Measurements from ENCODE around the gene THRSP.
"Not testable (repeated sequence)": the region's sequence is repeated elsewhere in the genome, so short reads cannot be mapped to it uniquely, and the experiment has no call there.

THRSP gene

DNA sequence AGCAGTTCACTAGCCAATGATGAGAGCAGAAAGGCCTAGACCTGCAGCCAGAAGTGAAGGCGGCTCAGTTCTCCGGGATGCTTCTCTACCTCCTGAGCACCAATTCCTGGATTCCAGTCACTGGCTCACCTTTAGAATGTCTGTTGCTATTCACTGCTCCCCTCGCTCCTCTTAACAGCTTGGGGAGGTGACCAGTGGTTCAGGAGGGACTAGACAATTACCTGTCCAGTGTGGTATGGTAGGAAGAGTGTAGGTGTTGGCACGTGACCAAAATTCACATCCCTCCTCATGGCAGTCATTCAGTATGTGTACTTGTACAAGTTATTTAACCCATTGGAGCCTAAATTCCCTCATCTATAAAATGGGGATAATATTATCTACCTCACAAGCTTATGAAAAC, 4.0 kb downstream of the THRSP start:
- no peak for FAIRE-seq

DNA sequence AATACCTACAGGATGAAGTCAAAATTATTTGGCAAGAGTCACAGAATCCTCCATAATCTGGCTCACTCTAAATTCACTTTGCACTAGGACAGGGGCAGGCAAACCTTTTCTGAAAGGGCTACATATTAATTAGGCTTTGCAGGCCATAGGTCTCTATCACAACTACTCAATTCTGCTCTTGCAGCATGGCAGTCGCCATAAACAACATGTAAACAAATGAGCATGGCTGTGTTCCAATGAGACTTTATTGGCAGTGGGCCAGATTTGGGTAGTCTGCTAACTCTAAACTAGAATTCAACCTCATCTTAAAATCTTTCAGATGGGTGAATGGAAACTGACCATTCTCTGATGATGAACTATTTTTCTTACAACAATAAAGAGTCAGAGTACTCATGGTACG, 5.8 kb downstream of the THRSP start:
- no peak for FAIRE-seq

DNA sequence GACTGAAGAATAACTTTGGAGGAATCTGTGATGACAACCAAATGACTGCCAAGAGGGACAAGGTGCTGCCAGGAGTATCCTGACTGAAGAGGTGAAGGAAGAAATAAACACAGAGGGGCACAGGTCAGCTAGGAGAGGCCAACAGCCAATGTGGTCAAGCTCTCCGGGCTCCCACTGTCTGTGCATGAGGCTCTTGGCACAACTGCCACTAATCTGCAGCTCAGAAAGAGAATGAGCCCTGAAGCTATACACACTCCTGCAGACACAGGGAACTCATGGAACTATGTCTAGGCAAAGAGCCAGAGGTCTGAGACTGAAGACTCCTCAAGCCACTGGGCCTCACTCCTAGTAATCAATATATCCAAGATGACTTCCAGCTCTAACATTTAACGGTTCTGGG, 7.0 kb downstream of the THRSP start:
- no peak for FAIRE-seq

DNA sequence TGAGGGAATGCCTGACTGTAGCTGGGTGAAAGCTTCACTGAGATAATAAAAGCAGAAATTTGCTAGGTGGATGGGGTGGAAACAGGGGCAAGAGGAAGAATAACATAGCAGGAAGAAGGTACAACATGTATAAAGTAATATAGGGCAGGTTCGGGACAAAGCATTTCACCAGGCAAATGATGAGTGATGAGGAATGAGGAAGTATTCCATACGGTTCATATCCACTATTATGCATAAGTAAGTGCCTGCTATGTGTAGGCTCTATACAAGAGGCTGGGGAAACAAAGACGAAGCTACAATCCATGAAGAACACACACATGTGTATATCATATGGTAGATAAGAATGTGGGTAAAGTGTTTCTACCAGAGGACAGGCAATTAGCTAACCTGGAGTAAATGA, 8.1 kb downstream of the THRSP start:
- no peak for FAIRE-seq

DNA sequence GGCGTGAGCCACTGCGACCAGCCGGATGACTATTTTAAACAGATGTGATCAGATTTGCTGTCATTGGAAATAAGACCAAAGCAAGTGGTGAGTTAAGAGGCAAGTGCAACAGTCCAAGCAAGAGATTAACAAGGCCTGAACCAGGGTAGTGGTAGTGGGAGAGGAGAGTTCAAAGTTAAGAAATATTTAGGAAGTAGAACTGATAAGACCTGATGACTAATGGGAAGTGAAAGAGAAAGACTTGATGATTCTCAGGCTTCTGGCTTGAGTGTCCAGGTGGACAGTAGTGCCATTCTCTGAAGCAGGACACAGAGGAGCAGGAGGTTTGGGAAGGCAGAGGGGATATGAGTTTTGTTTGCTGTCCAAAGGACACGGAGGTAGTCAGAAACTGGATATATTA, 8.8 kb downstream of the THRSP start:
- no peak for FAIRE-seq

DNA sequence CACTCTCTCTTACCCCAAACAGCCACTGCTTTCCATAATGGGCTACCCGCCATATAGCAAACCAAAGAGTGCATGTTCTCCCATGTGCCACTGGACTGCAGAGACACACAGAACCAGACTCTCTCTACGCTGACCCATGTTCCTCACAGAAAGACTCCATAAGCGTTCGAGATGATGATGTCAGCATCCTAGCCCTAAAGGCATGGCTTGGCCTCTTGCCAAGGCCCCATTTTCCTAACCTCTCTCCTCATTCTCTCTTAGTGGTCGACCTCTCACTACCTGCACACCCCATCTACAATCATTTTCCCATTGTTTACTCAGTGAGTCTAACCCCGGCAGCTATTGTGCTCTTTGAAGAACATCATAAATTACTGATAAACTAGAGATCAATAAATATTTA, 11.1 kb downstream of the THRSP start:
- no peak for FAIRE-seq

DNA sequence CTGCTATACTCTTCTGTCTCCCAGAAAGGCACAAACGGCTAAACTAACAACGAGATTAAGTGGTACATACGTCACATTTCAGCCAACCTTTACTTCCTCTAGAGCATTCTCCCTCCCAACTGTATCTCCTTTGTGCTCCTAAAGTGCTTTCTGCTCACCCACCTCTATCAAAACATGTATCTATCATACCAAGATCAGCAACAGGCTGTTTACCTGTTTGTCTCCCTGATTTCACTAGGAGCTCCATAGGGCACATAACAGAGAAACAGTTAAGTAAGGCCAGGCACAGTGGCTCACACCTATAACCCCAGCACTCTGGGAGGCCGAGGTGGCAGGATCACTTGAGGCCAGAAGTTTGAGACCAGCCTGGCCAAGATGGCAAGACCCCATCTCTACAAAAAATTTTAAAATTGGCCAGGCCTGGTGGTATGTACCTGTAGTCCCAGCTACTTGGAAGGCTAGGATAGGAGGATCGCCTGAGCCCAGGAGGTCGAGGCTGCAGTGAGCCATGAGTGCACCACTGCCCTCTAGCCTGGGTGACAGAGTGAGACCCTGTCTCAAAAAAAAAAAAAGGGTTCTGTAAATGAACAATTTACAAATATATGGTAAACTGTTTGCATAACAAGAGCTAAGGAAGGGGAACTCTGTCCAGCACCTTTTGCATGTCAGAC, 13.2 kb downstream of the THRSP start:
- no peak for FAIRE-seq

DNA sequence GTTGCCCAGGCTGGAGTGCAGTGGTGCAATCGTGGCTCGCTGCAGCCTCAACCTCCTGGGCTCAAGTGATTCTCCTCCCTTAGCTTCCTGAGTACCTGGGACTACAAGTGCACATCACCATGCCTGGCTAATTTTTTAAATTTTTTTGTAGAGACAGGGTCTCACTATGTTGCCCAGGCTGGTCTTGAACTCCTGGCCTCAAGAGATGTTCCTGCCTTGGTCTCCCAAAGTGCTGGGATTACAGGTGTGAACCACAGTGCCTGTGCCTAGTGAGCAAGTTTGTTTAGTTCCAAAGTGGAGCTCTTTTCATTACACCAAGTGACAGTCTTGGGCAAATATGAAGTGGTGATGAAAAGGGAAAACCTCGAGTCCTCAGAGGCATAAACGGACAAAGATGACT, 13.9 kb downstream of the THRSP start:
- not testable (repeated sequence) for FAIRE-seq

DNA sequence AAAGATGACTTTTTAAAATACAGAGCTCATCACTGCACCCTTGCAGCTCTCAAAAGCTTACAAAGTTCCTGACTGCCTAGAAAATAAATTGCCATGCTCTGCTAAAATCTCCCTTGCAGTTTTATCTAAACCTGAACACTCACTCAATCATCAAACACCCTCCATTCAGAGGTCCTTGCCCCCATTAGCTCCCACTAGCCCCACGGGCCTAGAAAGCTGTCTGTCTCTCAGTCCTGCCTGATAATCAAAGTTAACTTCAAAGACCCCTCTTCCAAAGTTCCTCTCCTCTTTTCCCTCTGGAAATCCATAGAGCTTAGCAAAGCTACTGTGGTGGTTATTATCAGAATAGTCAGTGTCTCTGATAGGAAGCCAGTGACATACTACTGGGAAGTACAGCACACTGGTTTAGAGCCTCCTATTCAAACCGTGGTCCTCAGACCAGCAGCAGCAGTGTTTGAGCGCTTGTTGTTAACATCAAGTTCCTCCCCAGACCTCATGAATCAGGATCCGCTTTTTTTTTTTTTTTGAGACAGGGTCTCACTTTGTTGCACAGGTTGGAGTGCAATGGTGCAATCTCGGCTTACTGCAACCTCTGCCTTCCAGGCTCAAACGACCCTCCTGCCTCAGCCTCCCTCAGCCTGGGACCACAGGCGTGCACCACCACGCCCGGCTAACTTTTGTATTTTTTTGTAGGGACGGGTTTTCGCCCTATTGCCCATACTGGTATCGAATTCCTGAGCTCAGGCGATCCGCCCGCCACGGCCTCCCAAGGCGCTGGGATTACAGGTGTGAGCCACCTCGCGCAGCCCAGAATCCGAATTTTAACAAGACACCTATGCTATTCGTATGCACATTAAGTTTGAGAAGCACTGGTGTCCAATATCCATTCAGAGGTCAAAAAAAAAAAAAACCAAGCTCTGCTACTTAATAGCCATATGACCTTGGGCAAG, 14.8 kb downstream of the THRSP start:
- no peak for FAIRE-seq

DNA sequence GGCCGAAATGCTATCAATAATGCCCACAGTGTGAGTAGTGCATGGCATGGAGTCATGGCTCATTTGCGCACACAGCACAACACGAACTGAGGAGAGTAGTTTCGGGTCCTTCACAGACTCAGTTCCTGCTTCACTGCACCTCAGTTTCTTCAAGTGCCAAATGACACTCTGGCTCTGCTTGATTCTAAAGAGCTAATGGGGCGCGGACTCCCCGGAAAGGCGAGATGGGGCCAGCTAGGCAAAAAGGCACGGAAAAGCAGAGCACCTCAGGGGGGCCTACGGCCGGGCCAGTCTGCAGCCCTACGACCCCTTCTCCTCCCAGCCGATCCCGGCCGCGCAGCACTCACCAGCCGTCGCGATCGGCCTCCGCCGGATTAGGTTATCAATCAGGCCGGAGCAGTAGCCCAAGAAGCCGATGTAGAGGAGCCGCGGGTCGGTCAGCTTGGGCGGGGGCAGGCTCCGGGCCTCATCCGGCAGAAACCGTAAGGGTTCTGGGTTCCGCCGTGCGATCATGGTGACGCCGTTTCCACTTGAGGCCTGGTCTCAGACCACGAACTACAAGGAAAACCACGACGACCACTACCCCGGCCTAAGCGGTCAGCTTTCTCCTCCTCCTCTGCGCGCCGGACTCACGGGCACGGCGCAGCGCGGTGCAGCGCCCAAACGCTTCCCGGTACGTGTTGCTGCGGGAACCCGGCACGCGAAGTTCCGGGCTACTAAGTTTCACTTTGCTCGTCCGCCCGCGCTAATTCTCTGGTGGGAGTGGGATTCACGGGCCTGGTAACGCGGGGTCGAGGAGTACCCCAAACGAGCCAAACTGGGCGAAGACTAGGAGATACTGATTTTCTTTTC, 15.8 kb downstream of the THRSP start, which contains the start of gene NDUFC2:
NDUFC2 (minus strand) TSS at position 631 of the 852 bp plus-strand sequence; CDS start at position 513, 118 bp downstream.
- FAIRE-seq: no peak

DNA sequence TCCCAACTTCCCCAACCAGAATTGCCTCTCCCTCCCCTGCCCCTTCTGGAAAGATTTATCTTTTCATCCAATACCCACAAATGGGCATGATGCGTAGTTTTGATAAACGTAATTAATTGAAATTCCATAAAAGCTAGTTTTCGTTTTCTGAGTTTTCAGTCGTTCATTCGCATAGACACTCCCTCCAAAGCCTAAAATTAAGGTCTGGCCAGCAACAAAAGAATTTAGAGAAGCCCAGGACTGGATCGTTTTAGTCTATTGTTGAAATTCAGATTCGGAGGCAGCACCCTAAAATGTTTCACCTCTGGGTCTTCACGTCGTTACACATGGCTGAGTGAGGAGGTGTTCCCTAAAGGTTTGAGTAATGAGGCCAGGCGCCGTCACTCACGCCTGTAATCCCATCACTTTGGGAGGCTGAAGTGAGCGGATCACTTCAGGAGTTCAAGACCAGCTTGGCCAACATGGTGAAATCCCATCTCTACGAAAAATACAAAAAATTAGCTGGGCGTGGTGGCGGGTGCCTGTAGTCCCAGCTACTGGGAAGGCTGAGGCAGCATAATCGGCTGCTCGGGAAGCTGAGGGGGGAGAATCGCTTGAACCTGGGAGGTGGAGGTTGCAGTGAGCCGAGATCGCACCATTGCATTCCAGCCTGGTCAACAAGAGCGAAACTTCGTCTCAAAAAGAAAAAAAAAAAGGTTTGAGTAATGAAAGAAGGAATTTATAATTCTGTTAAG, 16.6 kb downstream of the THRSP start:
- no peak for FAIRE-seq

DNA sequence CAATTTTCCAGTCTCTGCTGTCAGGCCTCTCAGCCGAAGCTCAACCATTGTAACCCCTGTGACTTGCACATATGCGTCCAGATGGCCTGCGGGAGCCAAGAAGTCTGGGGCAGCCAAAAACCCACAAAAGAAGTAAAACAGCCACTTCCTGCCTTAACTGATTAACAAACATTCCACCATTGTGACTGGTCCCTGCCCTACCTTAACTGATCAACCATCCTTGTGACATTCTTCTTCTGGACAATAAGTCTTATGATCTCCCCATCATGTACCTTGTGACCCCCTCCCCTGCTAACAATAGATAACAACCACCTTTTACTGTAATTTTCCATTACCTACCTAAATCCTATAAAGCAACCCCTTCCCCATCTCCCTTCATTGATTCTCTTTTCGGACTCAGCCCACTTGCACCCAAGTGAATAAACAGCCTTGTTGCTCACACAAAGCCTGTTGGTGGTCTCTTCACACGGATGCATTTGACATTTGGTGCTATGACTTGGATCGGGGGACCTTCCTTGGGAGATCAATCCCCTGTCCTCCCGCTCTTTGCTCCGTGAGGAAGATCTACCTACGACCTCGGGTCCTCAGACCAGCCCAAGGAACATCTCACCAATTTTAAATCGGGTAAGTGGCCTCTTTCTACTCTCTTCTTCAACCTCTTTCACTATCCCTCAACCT, 17.3 kb downstream of the THRSP start:
- FAIRE-seq: no peak

DNA sequence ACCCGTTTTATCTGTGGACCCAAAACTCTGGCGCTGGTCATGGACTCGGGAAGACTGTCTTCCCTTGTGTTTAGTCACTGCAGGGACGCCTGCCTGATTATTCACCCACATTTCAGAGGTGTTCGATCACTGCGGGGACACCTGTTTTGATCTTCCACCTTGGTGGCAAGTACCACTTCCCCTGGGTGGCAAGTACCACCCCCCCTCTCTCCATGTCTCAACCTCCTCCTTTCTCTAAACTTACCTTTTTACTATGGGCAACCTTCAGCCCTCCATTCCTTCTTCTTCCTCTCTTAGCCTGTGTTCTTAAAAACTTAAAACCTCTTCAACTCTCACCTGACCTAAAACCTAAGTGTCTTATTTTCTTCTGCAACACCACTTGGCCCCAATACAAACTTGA, 17.9 kb downstream of the THRSP start:
- no peak for FAIRE-seq

DNA sequence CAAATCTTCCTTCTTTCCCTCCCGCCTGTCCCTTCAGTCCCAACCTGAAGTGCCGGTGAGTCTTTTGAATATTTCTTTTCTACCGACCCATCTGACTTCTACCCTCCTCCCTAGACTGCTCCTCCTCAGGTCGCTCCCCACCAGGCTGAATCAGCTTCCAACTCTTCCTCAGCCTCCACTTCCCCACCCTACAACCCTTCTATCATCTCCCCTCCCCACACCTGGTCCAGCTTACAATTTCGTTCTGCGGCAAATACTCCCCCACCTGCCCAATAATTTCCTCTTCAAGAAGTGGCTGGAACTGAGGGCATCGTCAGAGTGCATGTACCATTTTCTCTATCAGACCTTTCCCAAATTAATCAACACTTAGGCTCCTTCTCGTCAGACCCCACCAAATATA, 18.5 kb downstream of the THRSP start:
- FAIRE-seq: no peak

DNA sequence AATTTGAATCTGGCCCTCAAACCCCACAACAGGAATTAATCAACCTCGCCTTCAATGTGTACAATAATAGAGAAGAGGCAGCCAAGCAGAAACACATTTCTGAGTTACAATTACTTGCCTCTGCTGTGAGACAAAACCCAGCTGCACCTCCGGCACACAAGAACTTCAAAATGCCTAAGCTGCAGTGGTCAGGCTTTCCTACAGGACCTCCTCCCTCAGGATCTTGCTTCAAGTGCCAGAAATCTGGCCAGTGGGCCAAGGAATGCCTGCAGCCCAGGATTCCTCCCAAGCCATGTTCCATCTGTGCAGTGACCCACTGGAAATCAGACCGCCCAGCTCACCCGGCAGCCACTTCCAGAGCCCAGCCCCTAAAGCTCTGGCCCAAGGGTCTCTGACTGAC, 19.4 kb downstream of the THRSP start:
- FAIRE-seq: no peak

DNA sequence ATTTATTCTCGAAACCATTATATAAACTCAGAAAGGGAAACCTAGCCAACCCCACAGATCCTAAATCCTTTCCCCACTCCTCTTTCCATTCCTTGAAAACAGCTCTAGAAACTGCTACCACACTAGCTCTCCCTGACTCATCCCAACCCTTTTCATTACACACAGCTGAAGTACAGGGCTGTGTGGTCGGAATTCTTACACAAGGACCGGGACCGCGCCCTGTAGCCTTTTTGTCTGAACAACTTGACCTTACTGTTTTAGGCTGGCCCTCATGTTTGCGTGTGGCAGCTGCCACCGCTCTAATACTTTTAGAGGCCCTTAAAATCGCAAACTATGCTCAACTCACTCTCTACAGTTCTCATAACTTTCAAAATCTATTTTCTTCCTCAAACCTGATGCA, 20.8 kb downstream of the THRSP start:
- FAIRE-seq: not testable (repeated sequence)

DNA sequence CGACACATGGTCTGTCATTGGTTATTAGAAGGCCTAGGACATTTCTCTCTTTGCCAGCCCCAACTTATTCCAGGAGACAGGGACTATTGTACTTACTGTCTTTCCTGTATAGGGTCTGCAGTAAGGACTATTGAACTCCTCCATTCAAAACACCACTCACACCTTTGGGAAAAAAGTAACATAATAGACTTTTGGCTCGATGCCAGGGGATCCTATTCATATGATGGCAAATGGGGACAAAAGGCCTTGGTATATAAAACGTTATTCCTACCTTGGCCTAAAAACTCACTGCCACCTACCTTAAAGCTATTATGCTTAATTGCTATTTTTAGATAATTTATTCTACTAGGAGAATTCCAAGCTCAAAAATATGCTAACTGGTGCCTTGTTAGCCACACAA, 22.3 kb downstream of the THRSP start:
- FAIRE-seq: no peak

DNA sequence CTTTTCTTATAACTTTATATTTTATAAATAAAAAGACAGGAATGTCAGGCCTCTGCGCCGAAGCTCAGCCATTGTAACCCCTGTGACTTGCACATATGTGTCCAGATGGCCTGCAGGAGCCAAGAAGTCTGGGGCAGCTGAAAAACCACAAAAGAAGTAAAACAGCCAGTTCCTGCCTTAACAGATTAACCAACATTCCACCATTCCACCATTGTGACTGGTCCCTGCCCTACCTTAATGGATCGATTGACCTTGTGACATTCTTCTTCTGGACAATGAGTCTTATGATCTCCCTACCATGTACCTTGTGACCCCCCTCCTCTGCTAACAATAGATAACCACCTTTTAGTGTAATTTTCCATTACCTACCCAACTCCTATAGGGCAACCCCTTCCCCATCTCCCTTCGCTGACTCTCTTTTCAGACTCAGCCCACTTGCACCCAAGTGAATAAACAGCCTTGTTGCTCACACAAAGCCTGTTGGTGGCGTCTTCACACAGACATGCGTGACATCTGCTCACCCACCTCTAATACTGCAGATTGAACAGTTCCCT, 22.9 kb downstream of the THRSP start:
- not testable (repeated sequence) for FAIRE-seq

DNA sequence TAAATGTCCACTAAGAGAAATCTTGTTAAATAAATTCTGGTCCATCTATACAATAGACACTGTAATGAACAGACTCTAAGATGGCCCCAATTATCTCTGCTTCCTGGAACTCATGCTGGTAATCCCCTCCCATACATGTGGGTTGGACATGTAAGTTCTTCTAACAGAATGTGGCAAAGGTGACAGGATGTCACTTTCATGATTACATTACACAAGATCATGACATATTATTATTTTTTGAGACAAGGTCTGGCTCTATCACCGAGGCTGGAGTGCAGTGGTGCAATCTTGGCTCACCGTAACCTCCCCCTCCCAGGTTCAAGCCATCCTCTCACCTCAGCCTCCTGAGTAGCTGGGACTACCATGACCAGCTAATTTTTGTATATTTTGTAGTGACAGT, 30.6 kb downstream of the THRSP start:
- FAIRE-seq: no peak

DNA sequence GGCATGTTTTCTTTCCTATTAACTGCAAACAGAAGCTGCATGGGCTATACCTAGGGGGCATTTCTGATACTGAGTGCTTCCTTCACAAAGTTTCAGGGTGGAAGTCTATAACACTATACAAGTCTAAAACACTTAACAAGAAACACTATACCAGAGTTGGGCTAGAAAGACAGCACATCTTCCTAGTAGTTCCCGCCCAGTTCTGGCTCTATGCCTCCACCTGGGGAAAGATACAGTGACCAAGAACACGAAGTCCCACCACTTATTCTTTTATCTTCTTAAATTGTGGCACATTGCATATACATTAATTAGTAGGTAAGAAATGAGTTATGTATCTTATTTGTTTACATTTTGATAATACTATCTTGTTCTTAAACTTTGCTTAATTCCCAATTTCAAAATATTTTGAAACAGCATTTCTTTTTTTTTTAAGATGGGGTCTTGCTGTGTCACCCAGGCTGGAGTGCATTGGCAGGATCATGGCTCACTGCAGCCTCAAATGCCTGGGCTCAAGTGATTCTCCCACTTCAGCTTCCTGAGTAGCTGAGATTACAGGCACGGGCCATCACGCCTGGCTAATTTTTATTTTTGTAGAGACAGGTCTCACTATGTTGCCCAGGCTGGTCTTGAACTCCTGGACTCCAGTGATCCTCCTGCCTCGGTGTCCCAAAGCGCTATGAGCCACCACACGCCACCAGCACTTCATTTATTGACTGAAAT, 34.2 kb downstream of the THRSP start:
- FAIRE-seq: no peak

DNA sequence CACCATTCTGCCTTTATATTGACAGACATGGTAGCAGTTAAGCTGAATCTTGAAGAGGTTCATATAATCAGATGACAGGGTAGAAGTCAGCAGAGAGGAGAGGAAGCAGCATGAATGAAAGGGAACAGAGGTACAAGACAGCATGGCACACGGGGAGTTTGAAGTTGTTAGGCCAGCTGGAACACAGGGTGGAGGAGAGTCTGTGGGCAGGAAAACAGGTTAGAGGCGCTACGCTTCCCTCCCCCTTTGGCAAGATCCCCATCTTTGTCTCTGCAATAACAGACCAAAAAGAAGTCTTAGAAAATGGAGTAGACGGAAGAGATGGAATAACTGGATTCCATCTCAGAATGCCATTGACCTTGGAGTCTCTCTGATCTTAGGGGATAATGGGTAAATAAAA, 36.0 kb downstream of the THRSP start:
- no peak for FAIRE-seq

Measured in A204.1 (cell line).